HG03095 (cell line): Measurements from ENCODE around the gene RPRM.
"Not testable (repeated sequence)": the region's sequence is repeated elsewhere in the genome, so short reads cannot be mapped to it uniquely, and the experiment has no call there.

Source experiments
- ATAC-seq: cut with Tn5 transposase; IDR thresholded peaks from one replicate; pipeline ENCODE4 v1.9.1; 2021; ENCODE audit warnings: moderate library complexity; ENCODE audit not compliant: unreplicated experiment

The RPRM gene

GRCh38 chr2:153461453-153461852 lies 17.1 kb downstream of the RPRM start:
- no peak for ATAC-seq

GRCh38 chr2:153455861-153456260 lies 22.7 kb downstream of the RPRM start:
- ATAC-seq: no peak

- ATAC-seq: no peak
Observed at GRCh38 chr2:153455403-153455802, 23.2 kb downstream of the RPRM start.

GRCh38 chr2:153451611-153452010 lies 27.0 kb downstream of the RPRM start:
- no peak for ATAC-seq

GRCh38 chr2:153443106-153443505 lies 35.5 kb downstream of the RPRM start:
- ATAC-seq: no peak

- not testable (repeated sequence) for ATAC-seq
Observed at GRCh38 chr2:153442616-153443015, 35.9 kb downstream of the RPRM start.

GRCh38 chr2:153440090-153440489 lies 38.5 kb downstream of the RPRM start:
- ATAC-seq: not testable (repeated sequence)

GRCh38 chr2:153433403-153433802 lies 45.2 kb downstream of the RPRM start:
- ATAC-seq: no peak

GRCh38 chr2:153432381-153432780 lies 46.2 kb downstream of the RPRM start:
- no peak for ATAC-seq

- no peak for ATAC-seq
Observed at GRCh38 chr2:153431114-153431513, 47.4 kb downstream of the RPRM start.
